ENCODE measurements around the gene SLC2A3.
A peak's percentile ranks its signal among the peaks of the same experiment; 100 is the strongest.
"Not testable (repeated sequence)": the region's sequence is repeated elsewhere in the genome, so short reads cannot be mapped to it uniquely, and the experiment has no call there.

SLC2A3 gene

GRCh38 chr12:7935590-7936581, at the start of gene SLC2A3:
SLC2A3 (minus strand) TSS chr12:7936187; CDS start chr12:7936034, 153 bp downstream.
- DNase-seq: peak; percentile 94

- DNase-seq: no peak
Observed at GRCh38 chr12:7984900-7985299, 48.9 kb upstream of the SLC2A3 start.

GRCh38 chr12:7983460-7983859, 47.5 kb upstream of the SLC2A3 start:
- not testable (repeated sequence) for DNase-seq

GRCh38 chr12:7983019-7983418, 47.0 kb upstream of the SLC2A3 start:
- not testable (repeated sequence) for DNase-seq

- not testable (repeated sequence) for DNase-seq
Observed at GRCh38 chr12:7982332-7982735, 46.3 kb upstream of the SLC2A3 start.

- DNase-seq: no peak
Observed at GRCh38 chr12:7981446-7981845, 45.5 kb upstream of the SLC2A3 start.

GRCh38 chr12:7977351-7978124, 41.6 kb upstream of the SLC2A3 start:
- not testable (repeated sequence) for DNase-seq

GRCh38 chr12:7973457-7973825, 37.5 kb upstream of the SLC2A3 start:
- DNase-seq: no peak

GRCh38 chr12:7972734-7973456, 36.9 kb upstream of the SLC2A3 start:
- DNase-seq: no peak

GRCh38 chr12:7972269-7972668, 36.3 kb upstream of the SLC2A3 start:
- DNase-seq: not testable (repeated sequence)

- DNase-seq: not testable (repeated sequence)
Observed at GRCh38 chr12:7971765-7972164, 35.8 kb upstream of the SLC2A3 start.

GRCh38 chr12:7970475-7971252, 34.7 kb upstream of the SLC2A3 start:
- peak; percentile 84 for DNase-seq

- DNase-seq: no peak
Observed at GRCh38 chr12:7966563-7966962, 30.6 kb upstream of the SLC2A3 start.

GRCh38 chr12:7964669-7965068, 28.7 kb upstream of the SLC2A3 start:
- not testable (repeated sequence) for DNase-seq

- DNase-seq: no peak
Observed at GRCh38 chr12:7961395-7962178, 25.6 kb upstream of the SLC2A3 start.

GRCh38 chr12:7959701-7960121, 23.7 kb upstream of the SLC2A3 start:
- DNase-seq: peak; percentile 64

GRCh38 chr12:7959278-7959677, 23.3 kb upstream of the SLC2A3 start:
- DNase-seq: no peak

GRCh38 chr12:7954877-7955276, 18.9 kb upstream of the SLC2A3 start:
- not testable (repeated sequence) for DNase-seq

GRCh38 chr12:7954418-7954817, 18.4 kb upstream of the SLC2A3 start:
- not testable (repeated sequence) for DNase-seq

GRCh38 chr12:7953912-7954311, 17.9 kb upstream of the SLC2A3 start:
- not testable (repeated sequence) for DNase-seq

GRCh38 chr12:7951671-7952070, 15.7 kb upstream of the SLC2A3 start:
- DNase-seq: no peak
